Gastroesophageal sphincter (tissue), 3 donors: ENCODE results near the gene BICC1.

ENCODE experiments used
- EP300 ChIP-seq: sonication (generic); formaldehyde crosslinking; IDR thresholded peaks from one replicate; pipeline ENCODE4 v1.6.1; 2017; ENCODE audit warnings: antibody characterized with exemption, mild to moderate bottlenecking
- POLR2A ChIP-seq, 2 donors: fragments of 450-650 bp; IDR thresholded peaks; one replicate each; pipeline ENCODE4 v1.6.1; 2017; ENCODE audit warnings: antibody characterized with exemption in 2 of 2, mild to moderate bottlenecking in 2 of 2, moderate library complexity in 1 of 2
- POLR2AphosphoS5 ChIP-seq: sonication (generic); formaldehyde crosslinking; IDR thresholded peaks from one replicate; pipeline ENCODE4 v1.6.1; 2017; ENCODE audit warnings: antibody characterized with exemption
- TF ChIP-seq, protein P1 (sequence below), 4 experiments: fragments of 200-600 bp in 2 of 4; fragments of 450-650 bp in 2 of 4; sonication (generic) in 1 of 4; IDR thresholded peaks; one replicate each; pipeline ENCODE4 v1.5.1; 2017 to 2019; ENCODE audit warnings: antibody characterized with exemption in 4 of 4, mild to moderate bottlenecking in 2 of 4, moderate library complexity in 2 of 4

DNA sequence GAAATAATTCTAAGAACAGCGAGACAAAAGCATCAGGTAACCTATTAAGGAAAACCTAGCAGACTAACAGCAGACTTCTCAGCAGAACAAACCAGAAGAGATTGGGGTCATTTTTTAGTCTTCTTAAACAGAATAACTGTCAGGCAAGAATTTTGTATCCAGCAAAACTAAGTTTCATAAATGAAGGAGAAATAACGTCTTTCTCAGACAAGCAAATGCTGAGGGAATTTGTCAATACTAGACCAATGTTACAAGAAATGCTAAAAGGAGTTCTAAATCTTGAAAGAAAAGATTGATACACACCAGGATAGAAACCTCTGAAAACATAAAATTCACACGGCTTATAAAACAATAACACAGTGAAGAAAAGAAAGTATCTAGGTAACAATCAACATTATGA is 22.6 kb downstream of the BICC1 start:
- TF ChIP-seq, protein P1, sequence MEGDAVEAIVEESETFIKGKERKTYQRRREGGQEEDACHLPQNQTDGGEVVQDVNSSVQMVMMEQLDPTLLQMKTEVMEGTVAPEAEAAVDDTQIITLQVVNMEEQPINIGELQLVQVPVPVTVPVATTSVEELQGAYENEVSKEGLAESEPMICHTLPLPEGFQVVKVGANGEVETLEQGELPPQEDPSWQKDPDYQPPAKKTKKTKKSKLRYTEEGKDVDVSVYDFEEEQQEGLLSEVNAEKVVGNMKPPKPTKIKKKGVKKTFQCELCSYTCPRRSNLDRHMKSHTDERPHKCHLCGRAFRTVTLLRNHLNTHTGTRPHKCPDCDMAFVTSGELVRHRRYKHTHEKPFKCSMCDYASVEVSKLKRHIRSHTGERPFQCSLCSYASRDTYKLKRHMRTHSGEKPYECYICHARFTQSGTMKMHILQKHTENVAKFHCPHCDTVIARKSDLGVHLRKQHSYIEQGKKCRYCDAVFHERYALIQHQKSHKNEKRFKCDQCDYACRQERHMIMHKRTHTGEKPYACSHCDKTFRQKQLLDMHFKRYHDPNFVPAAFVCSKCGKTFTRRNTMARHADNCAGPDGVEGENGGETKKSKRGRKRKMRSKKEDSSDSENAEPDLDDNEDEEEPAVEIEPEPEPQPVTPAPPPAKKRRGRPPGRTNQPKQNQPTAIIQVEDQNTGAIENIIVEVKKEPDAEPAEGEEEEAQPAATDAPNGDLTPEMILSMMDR (IDR thresholded peaks at IDR 0.05): no peak
- TF ChIP-seq EP300 (no peak), POLR2AphosphoS5 (no peak), POLR2A (IDR thresholded peaks at IDR 0.05) (no peak)
